Measurements from ENCODE around the gene NR3C2.

DNA sequence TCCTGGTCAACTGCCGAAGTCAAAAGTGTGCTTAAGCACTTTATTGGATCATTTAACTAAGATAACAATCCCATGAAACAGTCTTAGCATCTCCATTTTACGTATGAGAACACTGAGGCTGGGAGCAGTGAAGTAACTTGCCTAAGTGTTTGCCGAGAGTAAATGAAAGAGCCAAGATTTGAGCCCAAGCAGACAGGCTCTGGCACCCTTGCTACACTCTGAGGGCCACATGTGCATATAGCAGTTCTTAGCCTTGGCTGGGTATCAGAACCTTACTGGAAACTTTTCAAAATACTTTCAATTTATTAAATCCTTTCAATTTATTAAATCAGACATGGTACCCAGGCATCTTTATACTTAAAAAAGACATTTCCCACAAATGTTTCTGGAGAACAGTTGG is 225.9 kb downstream of the NR3C2 start:
- TF ChIP-seq STAT1 (IDR thresholded peaks at IDR 0.05; ENCODE audit: unreplicated experiment), result no peak
- no peak for TF ChIP-seq CTCF (conservative IDR thresholded peaks at IDR 0.05; ENCODE audit: low read depth in 2 of 2)
- TF ChIP-seq EZH2 (IDR thresholded peaks at IDR 0.05; ENCODE audit: low read depth, unreplicated experiment), result no peak
- no peak for TF ChIP-seq POLR2AphosphoS5 (IDR thresholded peaks at IDR 0.05; ENCODE audit: low read depth)
- no peak for TF ChIP-seq JUNB (IDR thresholded peaks at IDR 0.05; ENCODE audit: unreplicated experiment)
- TF ChIP-seq EZH2phosphoT487 (IDR thresholded peaks at IDR 0.05; ENCODE audit: unreplicated experiment), result no peak
- TF ChIP-seq CREB1 (CRISPR knock-in tag; IDR thresholded peaks at IDR 0.05; ENCODE audit: low read depth), result no peak
- TF ChIP-seq, protein P1, sequence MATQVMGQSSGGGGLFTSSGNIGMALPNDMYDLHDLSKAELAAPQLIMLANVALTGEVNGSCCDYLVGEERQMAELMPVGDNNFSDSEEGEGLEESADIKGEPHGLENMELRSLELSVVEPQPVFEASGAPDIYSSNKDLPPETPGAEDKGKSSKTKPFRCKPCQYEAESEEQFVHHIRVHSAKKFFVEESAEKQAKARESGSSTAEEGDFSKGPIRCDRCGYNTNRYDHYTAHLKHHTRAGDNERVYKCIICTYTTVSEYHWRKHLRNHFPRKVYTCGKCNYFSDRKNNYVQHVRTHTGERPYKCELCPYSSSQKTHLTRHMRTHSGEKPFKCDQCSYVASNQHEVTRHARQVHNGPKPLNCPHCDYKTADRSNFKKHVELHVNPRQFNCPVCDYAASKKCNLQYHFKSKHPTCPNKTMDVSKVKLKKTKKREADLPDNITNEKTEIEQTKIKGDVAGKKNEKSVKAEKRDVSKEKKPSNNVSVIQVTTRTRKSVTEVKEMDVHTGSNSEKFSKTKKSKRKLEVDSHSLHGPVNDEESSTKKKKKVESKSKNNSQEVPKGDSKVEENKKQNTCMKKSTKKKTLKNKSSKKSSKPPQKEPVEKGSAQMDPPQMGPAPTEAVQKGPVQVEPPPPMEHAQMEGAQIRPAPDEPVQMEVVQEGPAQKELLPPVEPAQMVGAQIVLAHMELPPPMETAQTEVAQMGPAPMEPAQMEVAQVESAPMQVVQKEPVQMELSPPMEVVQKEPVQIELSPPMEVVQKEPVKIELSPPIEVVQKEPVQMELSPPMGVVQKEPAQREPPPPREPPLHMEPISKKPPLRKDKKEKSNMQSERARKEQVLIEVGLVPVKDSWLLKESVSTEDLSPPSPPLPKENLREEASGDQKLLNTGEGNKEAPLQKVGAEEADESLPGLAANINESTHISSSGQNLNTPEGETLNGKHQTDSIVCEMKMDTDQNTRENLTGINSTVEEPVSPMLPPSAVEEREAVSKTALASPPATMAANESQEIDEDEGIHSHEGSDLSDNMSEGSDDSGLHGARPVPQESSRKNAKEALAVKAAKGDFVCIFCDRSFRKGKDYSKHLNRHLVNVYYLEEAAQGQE (IDR thresholded peaks at IDR 0.05; ENCODE audit: unreplicated experiment), result no peak
- no peak for TF ChIP-seq ZNF114 (CRISPR knock-in tag; IDR thresholded peaks at IDR 0.05)
- TF ChIP-seq ZNF331 (CRISPR knock-in tag; IDR thresholded peaks at IDR 0.05; ENCODE audit: low read depth), result no peak
- TF ChIP-seq NANOG (IDR thresholded peaks at IDR 0.05; ENCODE audit: borderline replicate concordance), result no peak
- TF ChIP-seq, protein P2, sequence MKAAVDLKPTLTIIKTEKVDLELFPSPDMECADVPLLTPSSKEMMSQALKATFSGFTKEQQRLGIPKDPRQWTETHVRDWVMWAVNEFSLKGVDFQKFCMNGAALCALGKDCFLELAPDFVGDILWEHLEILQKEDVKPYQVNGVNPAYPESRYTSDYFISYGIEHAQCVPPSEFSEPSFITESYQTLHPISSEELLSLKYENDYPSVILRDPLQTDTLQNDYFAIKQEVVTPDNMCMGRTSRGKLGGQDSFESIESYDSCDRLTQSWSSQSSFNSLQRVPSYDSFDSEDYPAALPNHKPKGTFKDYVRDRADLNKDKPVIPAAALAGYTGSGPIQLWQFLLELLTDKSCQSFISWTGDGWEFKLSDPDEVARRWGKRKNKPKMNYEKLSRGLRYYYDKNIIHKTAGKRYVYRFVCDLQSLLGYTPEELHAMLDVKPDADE (IDR thresholded peaks at IDR 0.05), result no peak
